WTC11 (cell line): ENCODE results near the gene SCN9A. TPM values are rescaled to one million over a fixed set of nuclear protein-coding genes. Genes with fewer than 3 reads are reported as not detected.

Experiments
- ATAC-seq: fragments of 200-7000 bp; cut with Tn5 transposase; 2 replicates; pipeline ENCODE4 v1.10.0; 2021; ENCODE audit warnings: mild to moderate bottlenecking, moderate library complexity
- CTCF ChIA-PET: fragments of 300-600 bp; sonication (Branson Sonifier 250); formaldehyde crosslinking; loops from one replicate; lab custom pipeline; 2021; ENCODE audit warnings: antibody characterized with exemption; lab: Charles Lee
- POLR2A ChIA-PET: fragments of 350-600 bp; sonication (Branson Sonifier 250); formaldehyde crosslinking; loops from one replicate; lab custom pipeline; 2021; ENCODE audit warnings: antibody characterized with exemption; lab: Charles Lee
- DNase-seq: peaks from one replicate; pipeline ENCODE4 v3.0.0; 2021; ENCODE audit warnings: low spot score
- H3K27ac Mint-ChIP-seq: 2 replicates; pipeline ENCODE4 v1.8.0; 2021; ENCODE audit warnings: mixed read lengths
- H3K27me3 Mint-ChIP-seq: 2 replicates; pipeline ENCODE4 v1.8.0; 2021; ENCODE audit warnings: low read depth, mild to moderate bottlenecking, moderate library complexity, mixed read lengths
- H3K36me3 Mint-ChIP-seq: 2 replicates; pipeline ENCODE4 v1.8.0; 2021; ENCODE audit warnings: mixed read lengths
- H3K4me1 Mint-ChIP-seq: 2 replicates; pipeline ENCODE4 v1.8.0; 2022; ENCODE audit warnings: mixed read lengths
- H3K4me3 Mint-ChIP-seq: 2 replicates; pipeline ENCODE4 v1.8.0; 2021; ENCODE audit warnings: mild to moderate bottlenecking, moderate library complexity, mixed read lengths
- H3K9me3 Mint-ChIP-seq: 2 replicates; pipeline ENCODE4 v1.8.0; 2021; ENCODE audit warnings: mixed read lengths
- ATF6 ChIP-seq: sonication (generic); formaldehyde crosslinking; IDR thresholded peaks from 2 replicates; pipeline ENCODE4 v1.8.1; 2023; ENCODE audit warnings: mild to moderate bottlenecking, missing genetic modification reagents
- CDX4 ChIP-seq: fragments of 250-450 bp; sonication (Bioruptor Pico); IDR thresholded peaks from 2 replicates; pipeline ENCODE4 v1.9.0; 2021; ENCODE audit warnings: moderate library complexity, mild to moderate bottlenecking, inconsistent platforms, borderline replicate concordance
- CTCF ChIP-seq: fragments of 200-600 bp; IDR thresholded peaks from 2 replicates; pipeline ENCODE4 v1.8.0; 2022; ENCODE audit warnings: antibody characterized with exemption
- E2F1 ChIP-seq: sonication (generic); formaldehyde crosslinking; IDR thresholded peaks from 2 replicates; pipeline ENCODE4 v1.8.0; 2022; ENCODE audit warnings: mild to moderate bottlenecking, missing genetic modification reagents
- E2F5 ChIP-seq: sonication (generic); formaldehyde crosslinking; IDR thresholded peaks from 2 replicates; pipeline ENCODE4 v1.8.1; 2022; ENCODE audit warnings: mild to moderate bottlenecking, moderate library complexity, missing genetic modification reagents
- ELF4 ChIP-seq: sonication (generic); formaldehyde crosslinking; IDR thresholded peaks from 2 replicates; pipeline ENCODE4 v1.8.1; 2022; ENCODE audit warnings: low read depth, mild to moderate bottlenecking, moderate library complexity, missing genetic modification reagents
- ESRRA ChIP-seq: sonication (generic); formaldehyde crosslinking; IDR thresholded peaks from 2 replicates; pipeline ENCODE4 v1.8.1; 2022; ENCODE audit warnings: mild to moderate bottlenecking, missing genetic modification reagents, borderline replicate concordance
- FOXK1 ChIP-seq: sonication (generic); formaldehyde crosslinking; IDR thresholded peaks from 2 replicates; pipeline ENCODE4 v1.8.0; 2022; ENCODE audit warnings: mild to moderate bottlenecking, moderate library complexity, missing genetic modification reagents
- IRF2 ChIP-seq: sonication (generic); formaldehyde crosslinking; IDR thresholded peaks from 2 replicates; pipeline ENCODE4 v1.8.0; 2022; ENCODE audit warnings: low read depth, missing genetic modification reagents, borderline replicate concordance
- JUN ChIP-seq: sonication (generic); formaldehyde crosslinking; IDR thresholded peaks from 2 replicates; pipeline ENCODE4 v1.8.0; 2023; ENCODE audit warnings: mild to moderate bottlenecking, missing genetic modification reagents
- MYBL2 ChIP-seq: sonication (generic); formaldehyde crosslinking; IDR thresholded peaks from 2 replicates; pipeline ENCODE4 v1.8.1; 2023; ENCODE audit warnings: mild to moderate bottlenecking, moderate library complexity, missing genetic modification reagents
- NR2C2 ChIP-seq: sonication (generic); formaldehyde crosslinking; IDR thresholded peaks from 2 replicates; pipeline ENCODE4 v1.8.0; 2022; ENCODE audit warnings: mild to moderate bottlenecking, missing genetic modification reagents
- PRDM15 ChIP-seq: sonication (generic); formaldehyde crosslinking; IDR thresholded peaks from 2 replicates; pipeline ENCODE4 v1.8.0; 2022; ENCODE audit warnings: missing genetic modification reagents
- USF1 ChIP-seq: sonication (generic); formaldehyde crosslinking; IDR thresholded peaks from 2 replicates; pipeline ENCODE4 v1.8.0; 2022; ENCODE audit warnings: mild to moderate bottlenecking, missing genetic modification reagents
- ZBTB21 ChIP-seq: sonication (generic); formaldehyde crosslinking; IDR thresholded peaks from 2 replicates; pipeline ENCODE4 v1.8.1; 2023; ENCODE audit warnings: mild to moderate bottlenecking, missing genetic modification reagents, borderline replicate concordance
- ZNF232 ChIP-seq: sonication (generic); formaldehyde crosslinking; IDR thresholded peaks from 2 replicates; pipeline ENCODE4 v1.8.0; 2022; ENCODE audit warnings: mild to moderate bottlenecking, missing genetic modification reagents
- ZNF425 ChIP-seq: fragments of 250-450 bp; sonication (Bioruptor Pico); conservative IDR thresholded peaks from 2 replicates; pipeline ENCODE4 v1.9.0; 2021; ENCODE audit warnings: mild to moderate bottlenecking
- ZNF671 ChIP-seq: fragments of 250-450 bp; sonication (Bioruptor Pico); IDR thresholded peaks from 2 replicates; pipeline ENCODE4 v1.8.0; 2021; ENCODE audit warnings: mild to moderate bottlenecking
- total RNA-seq: library from RNA; stranded (reverse); gene quantifications from 3 replicates; pipeline ENCODE4 v1.2.3, GENCODE V29; 2021

Gene SCN9A
- total RNA-seq, 1 experiment from 2014 or later: 7.3 TPM

GRCh38 chr2:166233244-166233643 is 142.5 kb downstream of the SCN9A start:
- CTCF ChIA-PET: no interaction called here
- DNase-seq: no peak
- Mint-ChIP-seq H3K4me1 (peaks cover 6% of the 10 kb centered on the region; the same call in 1 of the 2 replicates), H3K27ac (no peak overlapping the region), H3K4me3 (no peak overlapping the region), H3K27me3 (no peaks in the 10 kb centered on the region), H3K9me3 (no peaks in the 10 kb centered on the region), H3K36me3 (no peaks in the 10 kb centered on the region)
- no peak for ATAC-seq
- TF ChIP-seq ESRRA (CRISPR knock-in tag) (no peak), ZNF425 (CRISPR knock-in tag) (no peak), ELF4 (CRISPR knock-in tag) (no peak), ZNF232 (CRISPR knock-in tag) (no peak), E2F5 (no peak), PRDM15 (no peak), E2F1 (CRISPR knock-in tag) (no peak), USF1 (CRISPR knock-in tag) (no peak), FOXK1 (CRISPR knock-in tag) (no peak), ZBTB21 (CRISPR knock-in tag) (no peak), ATF6 (CRISPR knock-in tag) (no peak), ZNF671 (CRISPR knock-in tag) (no peak), NR2C2 (CRISPR knock-in tag) (no peak), JUN (CRISPR knock-in tag) (no peak), CDX4 (CRISPR knock-in tag) (no peak), MYBL2 (no peak), CTCF (no peak), IRF2 (no peak)
- POLR2A ChIA-PET: no interaction called here
